GM12878 (cell line): ENCODE measurements around the gene FBXO42. TPM values are rescaled to one million over a fixed set of nuclear protein-coding genes. Genes with fewer than 3 reads are reported as not detected.

Experiments
- ATAC-seq: fragments of 200-7000 bp; cut with Tn5 transposase; 3 replicates; pipeline ENCODE4 v1.9.1; 2020; ENCODE audit warnings: mild to moderate bottlenecking, moderate library complexity
- BruUV-seq: library from RNA; stranded (reverse); fragments of 400-500 nt; replicated peaks from 2 replicates; lab custom pipeline; 2021; lab: Mats Ljungman, UMichigan
- CTCF ChIA-PET: fragments of 300-600 bp; sonication (Branson Sonifier 250); formaldehyde crosslinking; extraction: SDS; loops from one replicate; lab custom pipeline; 2021; ENCODE audit warnings: inconsistent platforms; lab: Yijun Ruan, JAX
- POLR2A ChIA-PET: fragments of 350-600 bp; formaldehyde crosslinking; extraction: SDS; loops from one replicate; lab custom pipeline; 2021; ENCODE audit warnings: inconsistent platforms; lab: Charles Lee
- RAD21 ChIA-PET: fragments of 300-600 bp; sonication (Branson Sonifier 250); formaldehyde crosslinking; loops from one replicate; lab custom pipeline; 2023; ENCODE audit warnings: antibody characterized with exemption; ENCODE audit not compliant: unreplicated experiment; lab: Charles Lee
- SMC1A ChIA-PET: fragments of 300-600 bp; sonication (Branson Sonifier 250); formaldehyde crosslinking; loops from one replicate; lab custom pipeline; 2023; ENCODE audit not compliant: unreplicated experiment, uncharacterized antibody; lab: Charles Lee
- DNase-seq: peaks from one replicate; pipeline ENCODE4 v3.0.0-alpha.2; 2011; ENCODE audit warnings: low read depth, low spot score
- FAIRE-seq: peaks from 3 replicates; lab custom pipeline; 2011; peaks lifted over from hg19 to GRCh38; lab: Jason Lieb, UNC
- H2AFZ ChIP-seq: 2 replicates; pipeline ENCODE4 v1.6.0; 2011; ENCODE audit warnings: low read depth, low read length, control low read depth; ENCODE audit not compliant: control insufficient read depth
- H3K27ac ChIP-seq: 2 replicates; pipeline ENCODE4 v1.5.1; 2011; ENCODE audit warnings: control low read depth; ENCODE audit not compliant: control insufficient read depth, insufficient read depth
- H3K27me3 ChIP-seq, 2 experiments: replicated peaks in 1 of 2; 2 replicates each; pipeline versions ENCODE4 v1.6.0 to v1.6.1; 2011; ENCODE audit warnings: low read length in 1 of 2; ENCODE audit not compliant: control insufficient read depth in 2 of 2, insufficient read depth in 2 of 2
- H3K36me3 ChIP-seq, 2 experiments: 2 replicates each; pipeline ENCODE4 v1.5.1; 2011; ENCODE audit warnings: low read length in 1 of 2; ENCODE audit not compliant: control insufficient read depth in 2 of 2, insufficient read depth in 2 of 2
- H3K4me1 ChIP-seq: 2 replicates; pipeline ENCODE4 v1.6.1; 2011; ENCODE audit warnings: mild to moderate bottlenecking, low read length, moderate library complexity, mixed read lengths; ENCODE audit not compliant: control insufficient read depth, insufficient read depth
- H3K4me2 ChIP-seq: 2 replicates; pipeline ENCODE4 v1.6.0; 2011; ENCODE audit warnings: control low read depth; ENCODE audit not compliant: control insufficient read depth, insufficient read depth
- H3K4me3 ChIP-seq: fragments of 200-600 bp; sonication (generic); 2 replicates; pipeline ENCODE4 v1.5.1; 2016
- H3K79me2 ChIP-seq: 2 replicates; pipeline ENCODE4 v1.6.0; 2011; ENCODE audit warnings: low read length; ENCODE audit not compliant: control insufficient read depth, insufficient read depth
- H3K9ac ChIP-seq: 2 replicates; pipeline ENCODE4 v1.8.0; 2011; ENCODE audit warnings: low read length, control low read depth, mixed read lengths; ENCODE audit not compliant: control insufficient read depth, insufficient read depth
- H3K9me3 ChIP-seq: replicated peaks from 3 replicates; pipeline ENCODE4 v1.5.1; 2011; ENCODE audit warnings: mild to moderate bottlenecking, low read length; ENCODE audit not compliant: control insufficient read depth, insufficient read depth
- H4K20me1 ChIP-seq: 2 replicates; pipeline ENCODE4 v1.6.0; 2011; ENCODE audit not compliant: control insufficient read depth, insufficient read depth
- BRCA1 ChIP-seq: IDR thresholded peaks from 2 replicates; pipeline ENCODE4 v1.6.1; 2011; ENCODE audit warnings: low read depth, low read length, improper control_type of control experiment
- IKZF1 ChIP-seq: fragments of 450-650 bp; conservative IDR thresholded peaks from 2 replicates; pipeline ENCODE4 v1.6.1; 2017; ENCODE audit warnings: antibody characterized with exemption, mild to moderate bottlenecking
- NFXL1 ChIP-seq: fragments of 450-650 bp; IDR thresholded peaks from 2 replicates; pipeline ENCODE4 v1.6.1; 2017; ENCODE audit warnings: antibody characterized with exemption, mild to moderate bottlenecking, borderline replicate concordance
- SP1 ChIP-seq: IDR thresholded peaks from one replicate; pipeline ENCODE4 v1.6.1; 2011; ENCODE audit warnings: low read depth, low read length
- WGBS: methylation state at CpG from one replicate; pipeline ENCODE4 v1.1.6; 2016; ENCODE audit warnings: low lambda C conversion rate; ENCODE audit not compliant: insufficient replicate concordance, insufficient coverage; ENCODE audit errors: missing lambda C conversion rate; 5-methylcytosine and 5-hydroxymethylcytosine counted together
- in situ Hi-C: fragments of 300-500 bp; cut with MboI; formaldehyde crosslinking; loops from 9 replicates; pipeline ENCODE4 v1.14.3; 2018; ENCODE audit warnings: mixed read lengths
- intact Hi-C: fragments of 100-400 bp; cut with micrococcal nuclease; formaldehyde crosslinking; loops from one replicate; pipeline ENCODE4 v1.14.2; 2022; ENCODE audit not compliant: unreplicated experiment
- polyA plus RNA-seq, 11 experiments: library from polyadenylated mRNA; depleted of rRNA in 4 of 11; unstranded in 6 of 11; stranded (reverse) in 5 of 11; fragments of >200 nt; fragmentation: Nextera tagmentation in 4 of 11; fragmentation: Illumina TruSeq in 1 of 11; extraction: Ambion mirVana in 4 of 11; extraction: Trizol in 1 of 11; gene quantifications; 1 replicate in 1 of 11; 2 replicates in 10 of 11; pipeline versions ENCODE4 v1.2.1 to v1.2.3, GENCODE V29; 2011 to 2016; ENCODE audit warnings: inconsistent platforms in 2 of 11, missing spikeins in 2 of 11, low read depth in 1 of 11
- total RNA-seq, 4 experiments: library from RNA; depleted of rRNA in 3 of 4; stranded (reverse); fragments of >200 nt in 3 of 4; fragmentation: Illumina TruSeq in 1 of 4; extraction: Trizol in 1 of 4; gene quantifications; 2 replicates each; pipeline versions ENCODE4 v1.2.1 to v1.2.3, GENCODE V29; 2013 to 2021
- TF ChIP-seq, protein P1 (sequence below): fragments of 450-650 bp; IDR thresholded peaks from 2 replicates; pipeline ENCODE4 v1.6.1; 2017; ENCODE audit warnings: mild to moderate bottlenecking
- TF ChIP-seq, protein P2 (sequence below): fragments of 450-650 bp; IDR thresholded peaks from 2 replicates; pipeline ENCODE4 v1.6.1; 2018; ENCODE audit warnings: borderline replicate concordance, mild to moderate bottlenecking; ENCODE audit not compliant: partially characterized antibody
- TF ChIP-seq, protein P3 (sequence below), 3 experiments: IDR thresholded peaks in 2 of 3; conservative IDR thresholded peaks in 1 of 3; 2 replicates each; pipeline ENCODE4 v1.5.1; 2011; ENCODE audit warnings: low read depth in 3 of 3, low read length in 3 of 3, mild to moderate bottlenecking in 3 of 3, control low read depth in 2 of 3, moderate library complexity in 2 of 3, inconsistent platforms in 1 of 3, mixed read lengths in 1 of 3; ENCODE audit not compliant: control insufficient read depth in 2 of 3, insufficient read depth in 1 of 3; ENCODE audit errors: extremely low read depth in 1 of 3

FBXO42 gene
- total and polyA plus RNA-seq, 10 of the 15 experiments (the other 5 are each of a cell fraction or from before 2014, with no cell fraction given) = 6.1 to 23.8 (median 15.2) TPM

DNA sequence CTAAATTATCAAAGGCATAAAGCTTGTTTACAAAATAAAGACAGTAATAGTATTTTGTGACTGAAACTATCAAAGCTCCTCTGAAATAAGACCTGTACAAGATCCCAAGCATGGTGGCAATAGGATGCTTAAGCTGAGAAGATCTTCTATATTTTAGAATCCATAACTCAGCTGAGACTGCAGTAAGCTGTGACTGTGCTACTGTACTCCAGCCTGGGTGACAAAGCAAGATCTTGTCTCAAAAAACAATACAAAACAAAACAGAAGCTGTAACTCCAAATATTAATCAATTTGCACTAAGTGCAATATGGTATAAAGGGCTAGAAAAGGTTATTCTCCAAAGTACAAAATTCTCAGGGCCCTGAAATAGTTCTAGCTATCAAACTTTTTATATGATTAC, 59.5 kb downstream of the FBXO42 start (continued):
- TF ChIP-seq IKZF1 = no peak
- TF ChIP-seq, all 136 proteins: peak for 0

DNA sequence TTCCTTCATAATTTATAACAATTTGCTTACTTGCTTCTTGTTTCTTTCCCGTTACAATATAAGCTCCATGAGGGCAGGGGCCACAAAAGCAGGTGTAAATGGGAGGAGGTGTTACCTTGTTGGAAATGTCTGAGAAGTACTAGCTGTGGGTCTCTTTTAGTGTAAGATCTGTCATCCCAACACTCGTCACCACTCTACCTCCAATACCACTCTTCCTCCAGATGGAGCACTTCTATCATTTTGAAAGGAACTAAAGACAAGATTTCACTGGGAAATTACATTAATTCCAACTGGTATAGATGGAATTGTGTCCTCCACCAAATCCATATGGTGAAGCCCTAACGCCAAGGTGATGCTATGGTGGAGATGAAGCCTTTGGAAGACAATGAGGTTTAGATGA, 62.3 kb downstream of the FBXO42 start:
- Histone ChIP-seq H3K79me2 (no peaks in the 10 kb centered on the region), H3K9ac (no peak overlapping the region), H3K4me3 (no peak overlapping the region), H3K4me2 (no peak overlapping the region), H4K20me1 (no peaks in the 10 kb centered on the region), H3K4me1 (no peaks in the 10 kb centered on the region), H3K9me3 (no peaks in the 10 kb centered on the region), H2AFZ (no peak overlapping the region), H3K36me3 (peaks cover 4 to 29% of the 10 kb centered on the region in 2 experiments; a peak in 3 of 4 replicates), H3K27me3 (no peaks in the 10 kb centered on the region), H3K27ac (no peak overlapping the region)
- no peak for ATAC-seq
- no peak for DNase-seq
- no TSS peak for BruUV-seq
- no peak for FAIRE-seq
- ChIA-PET RAD21 (interaction anchor here (2.7 kb wide), 1 partner anchor 73 kb away, joined by 6 read pairs; no protein-coding TSS in a partner anchor), SMC1A (interaction anchor here (1.0 to 1.1 kb wide), 2 partner anchors 54 to 809 kb away, joined by 3 to 6 read pairs; no protein-coding TSS in a partner anchor), POLR2A (no interaction called here), CTCF (interaction anchor here (0.8 to 1.9 kb wide), 2 partner anchors 64 to 74 kb away, joined by 3 to 6 read pairs; no protein-coding TSS in a partner anchor)
- TF ChIP-seq BRCA1 (no peak), SP1 (no peak), NFXL1 (no peak)
- TF ChIP-seq, protein P1, sequence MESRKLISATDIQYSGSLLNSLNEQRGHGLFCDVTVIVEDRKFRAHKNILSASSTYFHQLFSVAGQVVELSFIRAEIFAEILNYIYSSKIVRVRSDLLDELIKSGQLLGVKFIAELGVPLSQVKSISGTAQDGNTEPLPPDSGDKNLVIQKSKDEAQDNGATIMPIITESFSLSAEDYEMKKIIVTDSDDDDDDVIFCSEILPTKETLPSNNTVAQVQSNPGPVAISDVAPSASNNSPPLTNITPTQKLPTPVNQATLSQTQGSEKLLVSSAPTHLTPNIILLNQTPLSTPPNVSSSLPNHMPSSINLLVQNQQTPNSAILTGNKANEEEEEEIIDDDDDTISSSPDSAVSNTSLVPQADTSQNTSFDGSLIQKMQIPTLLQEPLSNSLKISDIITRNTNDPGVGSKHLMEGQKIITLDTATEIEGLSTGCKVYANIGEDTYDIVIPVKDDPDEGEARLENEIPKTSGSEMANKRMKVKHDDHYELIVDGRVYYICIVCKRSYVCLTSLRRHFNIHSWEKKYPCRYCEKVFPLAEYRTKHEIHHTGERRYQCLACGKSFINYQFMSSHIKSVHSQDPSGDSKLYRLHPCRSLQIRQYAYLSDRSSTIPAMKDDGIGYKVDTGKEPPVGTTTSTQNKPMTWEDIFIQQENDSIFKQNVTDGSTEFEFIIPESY = no peak
- TF ChIP-seq, protein P2, sequence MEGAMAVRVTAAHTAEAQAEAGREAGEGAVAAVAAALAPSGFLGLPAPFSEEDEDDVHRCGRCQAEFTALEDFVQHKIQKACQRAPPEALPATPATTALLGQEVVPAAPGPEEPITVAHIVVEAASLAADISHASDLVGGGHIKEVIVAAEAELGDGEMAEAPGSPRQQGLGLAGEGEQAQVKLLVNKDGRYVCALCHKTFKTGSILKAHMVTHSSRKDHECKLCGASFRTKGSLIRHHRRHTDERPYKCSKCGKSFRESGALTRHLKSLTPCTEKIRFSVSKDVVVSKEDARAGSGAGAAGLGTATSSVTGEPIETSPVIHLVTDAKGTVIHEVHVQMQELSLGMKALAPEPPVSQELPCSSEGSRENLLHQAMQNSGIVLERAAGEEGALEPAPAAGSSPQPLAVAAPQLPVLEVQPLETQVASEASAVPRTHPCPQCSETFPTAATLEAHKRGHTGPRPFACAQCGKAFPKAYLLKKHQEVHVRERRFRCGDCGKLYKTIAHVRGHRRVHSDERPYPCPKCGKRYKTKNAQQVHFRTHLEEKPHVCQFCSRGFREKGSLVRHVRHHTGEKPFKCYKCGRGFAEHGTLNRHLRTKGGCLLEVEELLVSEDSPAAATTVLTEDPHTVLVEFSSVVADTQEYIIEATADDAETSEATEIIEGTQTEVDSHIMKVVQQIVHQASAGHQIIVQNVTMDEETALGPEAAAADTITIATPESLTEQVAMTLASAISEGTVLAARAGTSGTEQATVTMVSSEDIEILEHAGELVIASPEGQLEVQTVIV = no peak
- TF ChIP-seq, protein P3, sequence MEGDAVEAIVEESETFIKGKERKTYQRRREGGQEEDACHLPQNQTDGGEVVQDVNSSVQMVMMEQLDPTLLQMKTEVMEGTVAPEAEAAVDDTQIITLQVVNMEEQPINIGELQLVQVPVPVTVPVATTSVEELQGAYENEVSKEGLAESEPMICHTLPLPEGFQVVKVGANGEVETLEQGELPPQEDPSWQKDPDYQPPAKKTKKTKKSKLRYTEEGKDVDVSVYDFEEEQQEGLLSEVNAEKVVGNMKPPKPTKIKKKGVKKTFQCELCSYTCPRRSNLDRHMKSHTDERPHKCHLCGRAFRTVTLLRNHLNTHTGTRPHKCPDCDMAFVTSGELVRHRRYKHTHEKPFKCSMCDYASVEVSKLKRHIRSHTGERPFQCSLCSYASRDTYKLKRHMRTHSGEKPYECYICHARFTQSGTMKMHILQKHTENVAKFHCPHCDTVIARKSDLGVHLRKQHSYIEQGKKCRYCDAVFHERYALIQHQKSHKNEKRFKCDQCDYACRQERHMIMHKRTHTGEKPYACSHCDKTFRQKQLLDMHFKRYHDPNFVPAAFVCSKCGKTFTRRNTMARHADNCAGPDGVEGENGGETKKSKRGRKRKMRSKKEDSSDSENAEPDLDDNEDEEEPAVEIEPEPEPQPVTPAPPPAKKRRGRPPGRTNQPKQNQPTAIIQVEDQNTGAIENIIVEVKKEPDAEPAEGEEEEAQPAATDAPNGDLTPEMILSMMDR (IDR thresholded peaks at IDR 0.05 in 2 of 3, conservative IDR thresholded peaks at IDR 0.05 in 1 of 3; ENCODE audit: control insufficient read depth in 2 of 3, extremely low read depth in 1 of 3, insufficient read depth in 1 of 3, low read depth in 3 of 3, low read length in 3 of 3) = 0 out of 6 replicates have a peak, but pooled peaks of 1 of the 3 experiments have one; percentile 8
- 98% methylated on average over 3 of the region's 3 CpGs for WGBS
- in situ Hi-C loops (no loop called here), intact Hi-C loops (no loop called here)
